Astrocyte (in vitro differentiated cells and primary cell): ENCODE results near the gene ZNF75A.

Experiments
- EZH2 ChIP-seq: IDR thresholded peaks from 2 replicates; pipeline ENCODE4 v1.6.1; 2012; ENCODE audit warnings: mild to moderate bottlenecking, low read length, inconsistent platforms; ENCODE audit not compliant: insufficient read depth
- TF ChIP-seq, protein P1 (sequence below): IDR thresholded peaks from 2 replicates; pipeline ENCODE4 v1.5.1; 2011; ENCODE audit warnings: low read depth, mild to moderate bottlenecking, inconsistent platforms, low read length, moderate library complexity; ENCODE audit not compliant: insufficient read depth

DNA sequence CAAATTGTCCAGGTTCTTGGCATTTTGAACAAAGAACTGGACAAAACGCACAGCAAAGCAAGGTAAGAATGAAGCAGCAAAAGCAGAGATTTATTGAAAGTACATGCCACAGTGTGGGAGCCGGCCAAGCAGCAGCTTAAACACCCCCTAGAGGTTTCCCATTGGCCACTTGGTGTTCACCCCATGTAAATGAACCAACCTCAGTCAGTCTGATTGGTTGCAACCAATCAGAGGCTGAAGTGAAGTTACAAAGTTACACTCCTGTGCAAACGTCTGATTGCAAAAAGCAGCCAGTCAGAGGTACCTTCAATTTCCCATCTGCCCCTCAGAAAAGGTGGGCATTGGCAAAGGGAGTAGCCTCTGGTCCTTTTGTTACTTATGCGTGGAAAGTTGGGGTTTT lies 30.8 kb upstream of the ZNF75A start:
- TF ChIP-seq, protein P1, sequence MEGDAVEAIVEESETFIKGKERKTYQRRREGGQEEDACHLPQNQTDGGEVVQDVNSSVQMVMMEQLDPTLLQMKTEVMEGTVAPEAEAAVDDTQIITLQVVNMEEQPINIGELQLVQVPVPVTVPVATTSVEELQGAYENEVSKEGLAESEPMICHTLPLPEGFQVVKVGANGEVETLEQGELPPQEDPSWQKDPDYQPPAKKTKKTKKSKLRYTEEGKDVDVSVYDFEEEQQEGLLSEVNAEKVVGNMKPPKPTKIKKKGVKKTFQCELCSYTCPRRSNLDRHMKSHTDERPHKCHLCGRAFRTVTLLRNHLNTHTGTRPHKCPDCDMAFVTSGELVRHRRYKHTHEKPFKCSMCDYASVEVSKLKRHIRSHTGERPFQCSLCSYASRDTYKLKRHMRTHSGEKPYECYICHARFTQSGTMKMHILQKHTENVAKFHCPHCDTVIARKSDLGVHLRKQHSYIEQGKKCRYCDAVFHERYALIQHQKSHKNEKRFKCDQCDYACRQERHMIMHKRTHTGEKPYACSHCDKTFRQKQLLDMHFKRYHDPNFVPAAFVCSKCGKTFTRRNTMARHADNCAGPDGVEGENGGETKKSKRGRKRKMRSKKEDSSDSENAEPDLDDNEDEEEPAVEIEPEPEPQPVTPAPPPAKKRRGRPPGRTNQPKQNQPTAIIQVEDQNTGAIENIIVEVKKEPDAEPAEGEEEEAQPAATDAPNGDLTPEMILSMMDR: no peak
- no peak for TF ChIP-seq EZH2
